B cell (primary cell): Measurements from ENCODE around the gene CACNB4. TPM values are rescaled to one million over a fixed set of nuclear protein-coding genes. Genes with fewer than 3 reads are reported as not detected.

Experiments
- ATAC-seq: fragments of 200-7000 bp; cut with Tn5 transposase; one replicate; pipeline ENCODE4 v1.10.0; 2021; ENCODE audit warnings: low read depth, mild to moderate bottlenecking, moderate number of reproducible peaks, moderate library complexity
- CTCF ChIA-PET: fragments of 350-600 bp; sonication (Branson Sonifier 250); formaldehyde crosslinking; loops from one replicate; lab custom pipeline; 2021; ENCODE audit warnings: antibody characterized with exemption, inconsistent platforms; lab: Charles Lee
- POLR2A ChIA-PET: fragments of 350-600 bp; sonication (Branson Sonifier 250); formaldehyde crosslinking; loops from one replicate; lab custom pipeline; 2021; ENCODE audit warnings: antibody characterized with exemption; lab: Charles Lee
- DNase-seq: peaks from one replicate; pipeline ENCODE4 v3.0.0; 2013
- H2AFZ ChIP-seq: 2 replicates; pipeline ENCODE4 v1.6.1; 2012; ENCODE audit warnings: mild to moderate bottlenecking, low read depth, low read length; ENCODE audit not compliant: insufficient read depth, poor library complexity, severe bottlenecking
- H3K27ac ChIP-seq, 2 donors: 1 replicate in 1 of 2; 2 replicates in 1 of 2; pipeline ENCODE4 v1.5.1; 2012 to 2013; ENCODE audit warnings: low read length in 2 of 2, mild to moderate bottlenecking in 2 of 2, moderate library complexity in 1 of 2
- H3K27me3 ChIP-seq, 4 experiments: fragments of 200-600 bp in 1 of 4; sonication (generic) in 1 of 4; replicated peaks in 1 of 4; 1 replicate in 2 of 4; 2 replicates in 2 of 4; pipeline versions ENCODE4 v1.6.1 to v1.7.0; 2013 to 2016; ENCODE audit warnings: low read length in 3 of 4, mild to moderate bottlenecking in 2 of 4, mixed read lengths in 1 of 4, moderate library complexity in 1 of 4; ENCODE audit not compliant: insufficient read depth in 4 of 4, control insufficient read depth in 3 of 4; ENCODE audit errors: control extremely low read depth in 1 of 4
- H3K36me3 ChIP-seq, 2 experiments: replicated peaks in 1 of 2; 1 replicate in 1 of 2; 2 replicates in 1 of 2; pipeline versions ENCODE4 v1.6.1 to v1.7.1; 2013; ENCODE audit warnings: low read length in 1 of 2; ENCODE audit not compliant: insufficient read depth in 2 of 2, control insufficient read depth in 1 of 2; ENCODE audit errors: control extremely low read depth in 1 of 2, extremely low read depth in 1 of 2
- H3K4me1 ChIP-seq, 2 donors: fragments of 200-600 bp in 1 of 2; sonication (generic) in 1 of 2; 1 replicate in 1 of 2; 2 replicates in 1 of 2; pipeline versions ENCODE4 v1.5.1 to v1.6.1; 2013 to 2017; ENCODE audit warnings: low read length in 2 of 2; ENCODE audit not compliant: control insufficient read depth in 2 of 2, insufficient read depth in 2 of 2
- H3K4me2 ChIP-seq: replicated peaks from 2 replicates; pipeline ENCODE3; 2012; ENCODE audit warnings: mild to moderate bottlenecking, low read depth, low read length; ENCODE audit not compliant: poor library complexity, severe bottlenecking
- H3K4me3 ChIP-seq, 5 experiments: fragments of 200-600 bp in 1 of 5; sonication (generic) in 1 of 5; 1 replicate in 3 of 5; 2 replicates in 2 of 5; pipeline versions ENCODE4 v1.5.1 to v1.7.0; 2011 to 2016; ENCODE audit warnings: low read length in 4 of 5, mild to moderate bottlenecking in 4 of 5, low read depth in 2 of 5, control low read depth in 1 of 5, moderate library complexity in 1 of 5; ENCODE audit not compliant: insufficient read depth in 1 of 5; ENCODE audit errors: control extremely low read depth in 1 of 5, extremely low read depth in 1 of 5
- H3K79me2 ChIP-seq: fragments of 200-600 bp; sonication (generic); one replicate; pipeline ENCODE4 v1.6.0; 2016; ENCODE audit warnings: low read length; ENCODE audit not compliant: control insufficient read depth, insufficient read depth
- H3K9ac ChIP-seq: fragments of 200-600 bp; sonication (generic); 2 replicates; pipeline ENCODE4 v1.6.1; 2017; ENCODE audit warnings: mild to moderate bottlenecking, low read length, moderate library complexity
- H3K9me3 ChIP-seq, 3 donors: one replicate each; pipeline versions ENCODE4 v1.6.1 to v1.7.1; 2013; ENCODE audit warnings: low read length in 2 of 3; ENCODE audit not compliant: control insufficient read depth in 2 of 3, insufficient read depth in 1 of 3; ENCODE audit errors: control extremely low read depth in 1 of 3
- H4K20me1 ChIP-seq: 2 replicates; pipeline ENCODE4 v1.6.0; 2012; ENCODE audit warnings: mild to moderate bottlenecking, low read length; ENCODE audit not compliant: insufficient read depth, control insufficient read depth, poor library complexity, severe bottlenecking
- H3K27ac Mint-ChIP-seq: one replicate; pipeline ENCODE4 v1.8.0; 2021; ENCODE audit warnings: mixed read lengths
- H3K27me3 Mint-ChIP-seq: one replicate; pipeline ENCODE4 v1.8.0; 2021; ENCODE audit warnings: mixed read lengths
- H3K4me1 Mint-ChIP-seq: one replicate; pipeline ENCODE4 v1.8.0; 2021; ENCODE audit warnings: mixed read lengths
- H3K4me3 Mint-ChIP-seq: one replicate; pipeline ENCODE4 v1.8.0; 2021; ENCODE audit warnings: mixed read lengths
- H3K9me3 Mint-ChIP-seq: one replicate; pipeline ENCODE4 v1.8.0; 2022; ENCODE audit warnings: mixed read lengths; ENCODE audit not compliant: insufficient read depth
- EZH2 ChIP-seq: IDR thresholded peaks from 2 replicates; pipeline ENCODE4 v1.6.1; 2012; ENCODE audit warnings: borderline replicate concordance, low read depth, mild to moderate bottlenecking, moderate library complexity, low read length; ENCODE audit not compliant: insufficient read depth, poor library complexity, severe bottlenecking
- WGBS: methylation state at CpG from one replicate; pipeline ENCODE4 v1.1.5; 2013; ENCODE audit warnings: missing lambda C conversion rate; ENCODE audit not compliant: insufficient coverage; 5-methylcytosine and 5-hydroxymethylcytosine counted together
- intact Hi-C: fragments of 100-400 bp; cut with micrococcal nuclease; formaldehyde crosslinking; loops from one replicate; pipeline ENCODE4 v1.10.0; 2022
- polyA plus RNA-seq: library from polyadenylated mRNA; depleted of rRNA; stranded (reverse); fragments of >200 nt; gene quantifications from 2 replicates; pipeline ENCODE4 v1.2.3, GENCODE V29; 2012
- total RNA-seq, 2 donors: library from RNA; stranded (reverse); fragments of 120-200 nt in 1 of 2; gene quantifications; 1 replicate in 1 of 2; 2 replicates in 1 of 2; pipeline versions ENCODE4 v1.2.3 to v1.2.4, GENCODE V29; 2013 to 2022
- TF ChIP-seq, protein P1 (sequence below): fragments of 200-600 bp; IDR thresholded peaks from one replicate; pipeline ENCODE4 v1.8.0; 2022; ENCODE audit warnings: antibody characterized with exemption, mild to moderate bottlenecking

CACNB4 gene
- total and polyA plus RNA-seq, 2 donors (not counting 1 experiment from before 2014, with no cell fraction given), result 0.12 to 1.4 TPM

DNA sequence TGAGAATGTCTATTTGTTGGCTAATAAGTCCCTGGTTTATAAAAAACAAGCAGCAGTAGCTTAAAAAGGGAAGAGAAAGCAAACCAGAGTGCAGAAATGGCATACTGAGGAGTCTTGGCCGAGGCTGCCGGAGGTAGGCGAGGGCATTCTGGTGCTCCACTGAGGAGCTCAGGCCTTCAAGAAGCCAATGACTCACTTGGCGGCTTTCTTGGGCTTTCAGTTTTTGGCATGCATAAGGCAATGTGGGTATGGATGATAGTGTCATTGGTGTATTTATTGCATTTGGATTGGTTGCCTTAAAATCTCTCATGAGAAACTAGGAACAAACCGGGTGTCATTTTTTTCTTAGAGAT, 151.1 kb downstream of the CACNB4 start:
- H3K4me2 ChIP-seq, result peak overlapping the region; percentile 61
- no peaks in the 10 kb centered on the region for H3K36me3 ChIP-seq
- TF ChIP-seq, protein P1, sequence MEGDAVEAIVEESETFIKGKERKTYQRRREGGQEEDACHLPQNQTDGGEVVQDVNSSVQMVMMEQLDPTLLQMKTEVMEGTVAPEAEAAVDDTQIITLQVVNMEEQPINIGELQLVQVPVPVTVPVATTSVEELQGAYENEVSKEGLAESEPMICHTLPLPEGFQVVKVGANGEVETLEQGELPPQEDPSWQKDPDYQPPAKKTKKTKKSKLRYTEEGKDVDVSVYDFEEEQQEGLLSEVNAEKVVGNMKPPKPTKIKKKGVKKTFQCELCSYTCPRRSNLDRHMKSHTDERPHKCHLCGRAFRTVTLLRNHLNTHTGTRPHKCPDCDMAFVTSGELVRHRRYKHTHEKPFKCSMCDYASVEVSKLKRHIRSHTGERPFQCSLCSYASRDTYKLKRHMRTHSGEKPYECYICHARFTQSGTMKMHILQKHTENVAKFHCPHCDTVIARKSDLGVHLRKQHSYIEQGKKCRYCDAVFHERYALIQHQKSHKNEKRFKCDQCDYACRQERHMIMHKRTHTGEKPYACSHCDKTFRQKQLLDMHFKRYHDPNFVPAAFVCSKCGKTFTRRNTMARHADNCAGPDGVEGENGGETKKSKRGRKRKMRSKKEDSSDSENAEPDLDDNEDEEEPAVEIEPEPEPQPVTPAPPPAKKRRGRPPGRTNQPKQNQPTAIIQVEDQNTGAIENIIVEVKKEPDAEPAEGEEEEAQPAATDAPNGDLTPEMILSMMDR, result no peak
- TF ChIP-seq EZH2, result no peak
- Mint-ChIP-seq H3K9me3 (peaks cover 4% of the 10 kb centered on the region), H3K4me3 (peak overlapping the region; percentile 78), H3K27ac (peak overlapping the region; percentile 37), H3K27me3 (peaks cover 7% of the 10 kb centered on the region), H3K4me1 (peaks cover 14% of the 10 kb centered on the region)
- no peak overlapping the region for H3K27ac ChIP-seq
- ChIA-PET CTCF (interaction anchor here (0.9 to 2.4 kb wide), 4 partner anchors 16 to 182 kb away, joined by 3 to 8 read pairs (median 4); no protein-coding TSS in a partner anchor), POLR2A (no interaction called here)
- peaks cover 0 to 4% (median 0%) of the 10 kb centered on the region in 3 donors for H3K9me3 ChIP-seq
- H4K20me1 ChIP-seq, result no peaks in the 10 kb centered on the region
- peaks cover 7 to 8% of the 10 kb centered on the region in 2 donors for H3K4me1 ChIP-seq
- DNase-seq (peak; percentile 6), ATAC-seq (no peak)
- H3K9ac ChIP-seq, result no peak overlapping the region
- H3K79me2 ChIP-seq, result no peaks in the 10 kb centered on the region
- WGBS, result 48% methylated on average over 4 of the region's 5 CpGs
- H3K27me3 ChIP-seq, result peaks cover 0 to under 1% (median 0%) of the 10 kb centered on the region in 4 experiments
- intact Hi-C loops, result no loop called here
- peak overlapping the region; percentile 59 for H2AFZ ChIP-seq
- H3K4me3 ChIP-seq, result no peak overlapping the region

DNA sequence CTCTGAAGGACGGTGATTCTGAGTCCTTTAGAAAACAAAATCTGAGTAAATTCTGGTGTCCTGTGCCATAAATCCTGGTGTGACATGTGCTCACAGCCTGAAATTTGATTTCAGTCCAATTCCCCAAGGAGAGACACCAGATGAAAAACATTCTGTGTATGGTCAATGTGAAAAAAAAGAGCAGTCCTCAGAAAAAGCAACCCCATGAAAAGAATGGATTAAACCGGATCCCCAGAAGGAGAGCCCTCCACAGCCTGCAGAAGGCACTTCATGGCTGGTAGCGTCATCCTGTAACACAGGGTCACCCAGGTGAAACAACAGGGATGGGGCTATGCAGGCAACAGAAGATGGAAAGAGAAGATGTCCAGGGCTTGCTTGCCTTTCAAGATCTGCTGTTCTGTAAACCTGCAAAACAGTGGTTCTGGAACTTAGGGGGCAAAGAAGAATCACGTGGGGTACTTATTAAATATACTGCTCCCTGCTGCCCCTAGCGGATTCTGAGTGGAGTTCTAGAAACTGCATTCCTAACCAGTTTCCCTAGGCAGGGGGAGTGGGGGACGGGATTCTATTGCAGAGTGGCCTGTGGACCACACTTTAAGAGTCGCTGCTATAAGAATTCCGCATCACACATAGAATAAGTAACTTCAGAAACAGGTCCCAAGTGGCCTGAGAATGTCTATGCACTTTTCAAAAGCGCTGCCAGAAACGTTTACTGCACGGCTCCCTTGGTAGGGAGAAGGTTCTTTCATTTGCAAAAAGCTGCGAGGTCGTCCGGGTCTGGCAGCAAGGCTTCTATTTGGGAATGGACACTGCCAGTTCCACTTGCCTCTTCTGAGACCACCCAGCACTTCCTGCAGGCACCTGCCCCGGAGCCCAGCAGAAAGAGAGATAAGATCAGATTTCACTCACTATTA, 151.7 kb downstream of the CACNB4 start:
- Mint-ChIP-seq H3K27ac (peak overlapping the region; percentile 18), H3K4me3 (peak overlapping the region; percentile 78), H3K4me1 (peaks cover 14% of the 10 kb centered on the region), H3K27me3 (peaks cover 7% of the 10 kb centered on the region), H3K9me3 (peaks cover 6% of the 10 kb centered on the region)
- Histone ChIP-seq H3K27me3 (no peaks in the 10 kb centered on the region), H3K36me3 (no peaks in the 10 kb centered on the region), H3K79me2 (no peaks in the 10 kb centered on the region), H4K20me1 (no peaks in the 10 kb centered on the region), H3K4me3 (peak overlapping the region in 2 of 5 experiments; percentile 15 to 24), H3K4me1 (peaks cover 7 to 8% of the 10 kb centered on the region in 2 donors), H3K4me2 (peak overlapping the region; percentile 61), H2AFZ (peak overlapping the region; percentile 59), H3K9me3 (peaks cover 0 to 7% (median under 1%) of the 10 kb centered on the region in 3 donors), H3K27ac (no peak overlapping the region), H3K9ac (no peak overlapping the region)
- POLR2A ChIA-PET, result no interaction called here
- ATAC-seq (peak; percentile 66), DNase-seq (peak; percentile 59)
- CTCF ChIA-PET, result interaction anchor here (1.1 to 2.4 kb wide), 3 partner anchors 15 to 181 kb away, joined by 3 to 8 read pairs (median 4); no protein-coding TSS in a partner anchor
- intact Hi-C loops, result no loop called here
- 63% methylated on average over 3 of the region's 15 CpGs for WGBS
- TF ChIP-seq, protein P1, result peak; percentile 83
- no peak for TF ChIP-seq EZH2
